ENCODE results near the gene NECAB2.

- TF ChIP-seq CTCF (IDR thresholded peaks at IDR 0.05) (no peak), POLR2A (IDR thresholded peaks at IDR 0.05) (no peak), EP300 (IDR thresholded peaks at IDR 0.05) (no peak)
Measured at GRCh38 chr16:83958137-83958845, 9.8 kb upstream of the NECAB2 start.
